ENCODE results near the gene SSBP2. TPM values are rescaled to one million over a fixed set of nuclear protein-coding genes. Genes with fewer than 3 reads are reported as not detected.
"Not testable (repeated sequence)": the region's sequence is repeated elsewhere in the genome, so short reads cannot be mapped to it uniquely, and the experiment has no call there.

Gene SSBP2
- total RNA-seq, 4 donors from 2014 or later = 25.9 to 94.6 (median 41.8) TPM

- TF ChIP-seq, protein P1, sequence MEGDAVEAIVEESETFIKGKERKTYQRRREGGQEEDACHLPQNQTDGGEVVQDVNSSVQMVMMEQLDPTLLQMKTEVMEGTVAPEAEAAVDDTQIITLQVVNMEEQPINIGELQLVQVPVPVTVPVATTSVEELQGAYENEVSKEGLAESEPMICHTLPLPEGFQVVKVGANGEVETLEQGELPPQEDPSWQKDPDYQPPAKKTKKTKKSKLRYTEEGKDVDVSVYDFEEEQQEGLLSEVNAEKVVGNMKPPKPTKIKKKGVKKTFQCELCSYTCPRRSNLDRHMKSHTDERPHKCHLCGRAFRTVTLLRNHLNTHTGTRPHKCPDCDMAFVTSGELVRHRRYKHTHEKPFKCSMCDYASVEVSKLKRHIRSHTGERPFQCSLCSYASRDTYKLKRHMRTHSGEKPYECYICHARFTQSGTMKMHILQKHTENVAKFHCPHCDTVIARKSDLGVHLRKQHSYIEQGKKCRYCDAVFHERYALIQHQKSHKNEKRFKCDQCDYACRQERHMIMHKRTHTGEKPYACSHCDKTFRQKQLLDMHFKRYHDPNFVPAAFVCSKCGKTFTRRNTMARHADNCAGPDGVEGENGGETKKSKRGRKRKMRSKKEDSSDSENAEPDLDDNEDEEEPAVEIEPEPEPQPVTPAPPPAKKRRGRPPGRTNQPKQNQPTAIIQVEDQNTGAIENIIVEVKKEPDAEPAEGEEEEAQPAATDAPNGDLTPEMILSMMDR (IDR thresholded peaks at IDR 0.05) = no peak
- ATAC-seq (ENCODE audit: low FRiP score) (no peak), DNase-seq (ENCODE audit: low spot score) (no peak)
Observed at GRCh38 chr5:81694726-81695125, 56.2 kb downstream of the SSBP2 start.

DNA sequence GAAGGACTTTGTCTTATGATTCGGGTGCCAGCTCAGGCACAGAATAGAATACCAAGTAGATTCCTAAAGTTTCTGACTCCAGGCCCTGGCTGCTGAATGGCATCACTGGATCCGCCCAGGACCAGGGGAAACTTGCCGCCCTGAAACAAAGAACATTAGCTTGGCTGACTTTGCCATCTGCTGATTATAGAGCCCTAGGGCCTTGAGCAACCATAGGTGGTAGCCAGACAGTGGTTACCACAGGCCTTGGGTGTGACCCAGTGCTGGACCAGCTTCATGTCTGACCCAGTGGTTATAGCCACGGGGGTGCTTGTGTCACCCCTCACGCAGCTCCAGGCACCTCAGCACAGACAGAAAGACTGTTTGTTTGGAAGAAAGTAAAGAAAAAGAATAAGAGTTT is 62.7 kb downstream of the SSBP2 start:
- DNase-seq (ENCODE audit: low spot score) = no peak
- no peak for ATAC-seq (ENCODE audit: low FRiP score)
- TF ChIP-seq, protein P1 (IDR thresholded peaks at IDR 0.05) = no peak

DNA sequence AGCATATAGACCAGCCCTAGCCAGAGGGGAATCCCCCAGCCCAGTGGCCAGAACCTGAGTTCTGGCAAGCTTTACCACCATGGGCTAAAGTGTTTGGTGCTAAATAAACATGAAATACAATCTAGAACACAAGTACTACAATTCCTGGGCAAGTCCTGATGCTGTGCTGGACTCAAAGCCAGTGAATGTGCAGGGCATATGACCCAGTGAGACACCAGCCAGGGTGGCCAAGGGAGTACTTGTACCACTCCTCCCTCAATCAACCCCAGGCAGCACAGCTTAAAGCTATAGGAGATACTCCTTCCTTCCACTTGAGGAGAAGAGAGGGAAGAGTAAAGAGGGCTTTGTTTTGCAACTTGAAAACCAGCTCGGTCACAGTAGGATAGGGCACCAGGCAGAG is 63.6 kb downstream of the SSBP2 start:
- DNase-seq (ENCODE audit: low spot score) (no peak), ATAC-seq (ENCODE audit: low FRiP score) (no peak)
- TF ChIP-seq, protein P1 (IDR thresholded peaks at IDR 0.05) = no peak

GRCh38 chr5:81685471-81685870 is 65.4 kb downstream of the SSBP2 start:
- TF ChIP-seq, protein P1 (IDR thresholded peaks at IDR 0.05) = no peak
- ATAC-seq (ENCODE audit: low FRiP score) = no peak
- no peak for DNase-seq (ENCODE audit: low spot score)

- ATAC-seq (ENCODE audit: low FRiP score) = no peak
- TF ChIP-seq, protein P1 (IDR thresholded peaks at IDR 0.05) = no peak
Observed at GRCh38 chr5:81679885-81680284, 71.0 kb downstream of the SSBP2 start.

DNA sequence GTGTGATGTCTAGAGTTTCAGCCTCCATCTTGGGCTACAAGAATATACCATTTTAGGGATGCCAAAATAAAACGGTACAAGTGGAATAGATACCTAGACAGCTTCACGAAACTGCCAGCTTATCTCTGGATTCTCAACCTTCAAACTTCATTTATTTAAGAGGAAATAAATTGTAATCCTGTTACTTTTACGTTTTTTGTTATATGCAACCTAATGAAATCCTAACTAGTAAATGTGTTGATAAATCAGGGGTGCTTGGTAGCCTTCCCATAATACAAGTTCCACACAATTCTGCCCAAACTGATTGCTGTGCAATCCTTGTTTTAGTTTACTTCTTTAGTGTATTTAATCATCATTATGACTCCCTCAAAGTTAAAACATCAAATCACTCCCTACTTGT is 75.5 kb downstream of the SSBP2 start:
- TF ChIP-seq, protein P1 (IDR thresholded peaks at IDR 0.05) = no peak
- no peak for ATAC-seq (ENCODE audit: low FRiP score)
- DNase-seq (ENCODE audit: low spot score) = no peak

More at GRCh38 chr5:81679885-81680284, 71.0 kb downstream of the SSBP2 start:
- DNase-seq (ENCODE audit: low spot score) = no peak

DNA sequence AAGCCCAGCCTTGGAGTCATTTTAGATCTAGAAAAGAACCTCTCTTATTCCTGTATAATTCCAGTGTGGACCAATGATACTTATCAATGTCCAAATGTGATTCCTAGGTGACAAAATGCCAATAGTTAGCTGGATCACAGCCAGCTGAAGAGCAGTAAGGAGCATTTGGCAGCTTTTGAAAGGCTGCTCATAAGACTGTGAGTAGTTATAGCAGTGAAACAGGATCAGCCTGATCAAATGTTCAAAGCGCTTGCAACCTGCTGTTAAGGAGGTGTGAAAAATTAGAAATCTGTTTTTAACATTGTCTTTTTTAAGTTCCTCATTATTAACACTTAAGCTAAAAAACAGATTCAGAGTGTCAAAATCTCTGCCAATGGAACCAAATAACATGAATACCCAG is 85.1 kb downstream of the SSBP2 start:
- DNase-seq (ENCODE audit: low spot score) (no peak), ATAC-seq (ENCODE audit: low FRiP score) (no peak)
- TF ChIP-seq, protein P1 (IDR thresholded peaks at IDR 0.05) = no peak

- not testable (repeated sequence) for ATAC-seq (ENCODE audit: low FRiP score); DNase-seq (ENCODE audit: low spot score)
Observed at GRCh38 chr5:81660624-81661023, 90.3 kb downstream of the SSBP2 start.
